OCI-M2 (cell line): Measurements from ENCODE around the gene WWP2.
"Not testable (repeated sequence)": the region's sequence is repeated elsewhere in the genome, so short reads cannot be mapped to it uniquely, and the experiment has no call there.

Experiments
- DNase-seq: peaks from one replicate; lab custom pipeline; 2025; ENCODE audit not compliant: unreplicated experiment; lab: John Stamatoyannopoulos, UW

The WWP2 gene

GRCh38 chr16:69745232-69745612 is 16.9 kb upstream of the WWP2 start:
- no peak for DNase-seq

GRCh38 chr16:69745959-69746358 is 16.2 kb upstream of the WWP2 start:
- DNase-seq: no peak

- DNase-seq: no peak
These were observed 15.0 kb upstream of the WWP2 start for GRCh38 chr16:69747115-69747514.

- DNase-seq: no peak
These were observed 13.3 kb upstream of the WWP2 start for GRCh38 chr16:69748694-69749345.

GRCh38 chr16:69754143-69754468 is 8.0 kb upstream of the WWP2 start:
- no peak for DNase-seq

- DNase-seq: peak; percentile 82
These were observed 7.4 kb upstream of the WWP2 start, which contains the start of gene NOB1 for GRCh38 chr16:69754469-69755310. TSS of gene NOB1 (minus strand) at chr16:69754926. CDS start at chr16:69754910, 16 bp downstream.

GRCh38 chr16:69756705-69757104 is 5.4 kb upstream of the WWP2 start:
- DNase-seq: no peak

GRCh38 chr16:69757375-69757774 is 4.8 kb upstream of the WWP2 start:
- DNase-seq: not testable (repeated sequence)

GRCh38 chr16:69762814-69763598 is 874 bp downstream of the WWP2 start:
- DNase-seq: no peak

GRCh38 chr16:69763599-69763942 is 1.4 kb downstream of the WWP2 start:
- DNase-seq: no peak

- DNase-seq: no peak
These were observed 5.5 kb downstream of the WWP2 start for GRCh38 chr16:69767459-69768229.

GRCh38 chr16:69768666-69769065 is 6.5 kb downstream of the WWP2 start:
- DNase-seq: no peak

- no peak for DNase-seq
These were observed 7.3 kb downstream of the WWP2 start for GRCh38 chr16:69769404-69769803.

GRCh38 chr16:69771651-69771967 is 9.5 kb downstream of the WWP2 start:
- DNase-seq: no peak

- DNase-seq: no peak
These were observed 11.3 kb downstream of the WWP2 start for GRCh38 chr16:69773260-69773947.

- DNase-seq: no peak
These were observed 13.4 kb downstream of the WWP2 start for GRCh38 chr16:69775563-69775962.

- DNase-seq: no peak
These were observed 17.6 kb downstream of the WWP2 start for GRCh38 chr16:69779724-69780123.

- DNase-seq: no peak
These were observed 19.0 kb downstream of the WWP2 start for GRCh38 chr16:69781118-69781517.

GRCh38 chr16:69784586-69784985 is 22.5 kb downstream of the WWP2 start:
- DNase-seq: no peak

- no peak for DNase-seq
These were observed 25.8 kb downstream of the WWP2 start for GRCh38 chr16:69787883-69788282.

- DNase-seq: not testable (repeated sequence)
These were observed 29.3 kb downstream of the WWP2 start for GRCh38 chr16:69791391-69791847.
